ENCODE measurements around the gene GC.
"Not testable (repeated sequence)": the region's sequence is repeated elsewhere in the genome, so short reads cannot be mapped to it uniquely, and the experiment has no call there.

GC gene, protein sequence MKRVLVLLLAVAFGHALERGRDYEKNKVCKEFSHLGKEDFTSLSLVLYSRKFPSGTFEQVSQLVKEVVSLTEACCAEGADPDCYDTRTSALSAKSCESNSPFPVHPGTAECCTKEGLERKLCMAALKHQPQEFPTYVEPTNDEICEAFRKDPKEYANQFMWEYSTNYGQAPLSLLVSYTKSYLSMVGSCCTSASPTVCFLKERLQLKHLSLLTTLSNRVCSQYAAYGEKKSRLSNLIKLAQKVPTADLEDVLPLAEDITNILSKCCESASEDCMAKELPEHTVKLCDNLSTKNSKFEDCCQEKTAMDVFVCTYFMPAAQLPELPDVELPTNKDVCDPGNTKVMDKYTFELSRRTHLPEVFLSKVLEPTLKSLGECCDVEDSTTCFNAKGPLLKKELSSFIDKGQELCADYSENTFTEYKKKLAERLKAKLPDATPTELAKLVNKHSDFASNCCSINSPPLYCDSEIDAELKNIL

DNA sequence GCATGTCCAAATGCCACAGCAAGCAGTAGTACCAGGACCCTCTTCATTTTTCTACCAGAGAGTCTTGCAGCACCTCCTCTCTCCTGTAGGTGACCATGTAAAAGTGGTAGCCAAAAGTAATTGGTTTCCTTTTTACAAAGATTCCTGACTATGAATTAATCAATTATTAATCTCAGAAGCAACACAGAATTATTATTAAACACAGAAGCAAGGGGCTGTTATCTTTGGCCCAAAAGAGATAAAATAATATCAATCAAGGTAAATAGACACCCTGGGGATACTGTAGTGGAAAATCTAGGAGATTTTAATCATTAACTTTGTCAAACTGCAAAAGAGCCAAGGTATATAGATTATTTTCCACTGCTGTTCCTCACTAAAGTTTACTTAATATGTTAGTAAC lies at the start of gene GC:
GC (minus strand) TSS at position 108 of the 400 bp plus-strand sequence; CDS start at position 47, 61 bp downstream.
- Histone ChIP-seq H3K36me3 (ENCODE audit: insufficient read depth, low read length) (no peaks in the 10 kb centered on the region), H3K9me3 (ENCODE audit: control insufficient read depth, insufficient read depth, low read length) (no peaks in the 10 kb centered on the region), H3K9ac (ENCODE audit: low read depth, low read length) (no peak within 1 kb of the TSS), H3K4me1 (ENCODE audit: insufficient read depth, low read length) (peaks cover 4% of the 10 kb centered on the region; the same call in 1 of the 2 replicates)

DNA sequence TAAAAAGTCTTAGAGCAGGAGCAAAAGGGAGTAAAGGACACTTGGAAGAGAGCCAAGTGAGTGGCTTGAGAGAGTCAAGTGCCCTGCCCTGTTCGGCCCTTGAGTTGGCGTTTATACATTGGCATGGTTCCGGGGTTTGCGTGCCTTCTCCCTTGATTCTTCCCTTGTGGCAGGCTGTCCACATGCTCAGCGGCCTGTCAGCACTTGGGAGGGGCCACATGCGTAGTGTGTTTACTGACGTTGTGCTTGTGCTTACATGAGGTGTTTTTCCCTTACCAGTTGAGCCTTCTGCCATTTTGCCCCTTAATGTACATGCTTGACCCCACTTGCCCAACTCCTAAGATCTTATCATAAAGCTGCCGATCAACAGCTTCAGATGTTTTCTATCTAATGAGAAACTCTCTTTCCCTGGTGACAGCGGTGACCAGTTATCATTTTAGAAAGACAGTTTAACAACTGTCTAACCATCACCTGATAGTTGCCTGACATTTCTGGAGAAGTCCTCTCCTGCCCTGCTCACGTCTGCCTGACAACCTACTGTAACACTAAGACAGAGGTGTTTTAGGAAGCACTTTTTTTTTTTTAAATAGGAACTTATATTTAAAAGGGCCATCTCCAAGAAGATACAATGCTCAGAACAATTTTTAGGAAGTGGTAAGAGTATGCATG lies 49.5 kb upstream of the GC start:
- H3K9me3 ChIP-seq (ENCODE audit: control insufficient read depth, insufficient read depth, low read length) = no peaks in the 10 kb centered on the region
- H3K36me3 ChIP-seq (ENCODE audit: insufficient read depth, low read length) = no peaks in the 10 kb centered on the region
- peaks cover 33% of the 10 kb centered on the region; the same call in 1 of the 2 replicates for H3K4me1 ChIP-seq (ENCODE audit: insufficient read depth, low read length)
- H3K9ac ChIP-seq (ENCODE audit: low read depth, low read length) = no peak overlapping the region

DNA sequence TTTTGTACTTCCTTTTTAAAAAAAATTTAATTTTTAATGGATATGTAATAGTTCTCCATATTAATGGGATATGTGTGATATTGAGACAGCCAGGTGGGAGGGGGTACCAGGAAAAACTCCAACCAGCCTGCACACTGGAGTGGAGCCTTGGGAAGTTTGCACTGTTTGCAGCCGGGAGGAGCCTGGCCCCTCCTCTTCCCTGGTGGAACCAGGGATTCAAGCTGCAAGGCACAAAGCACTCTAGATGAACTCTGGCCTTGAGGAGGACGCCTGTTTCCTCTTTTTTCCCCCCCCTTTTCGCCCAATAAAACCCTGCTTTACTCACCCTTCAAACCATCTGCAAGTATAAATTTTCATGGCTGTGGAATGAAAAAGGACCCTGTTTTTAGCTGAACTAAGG lies 48.2 kb upstream of the GC start:
- H3K4me1 ChIP-seq (ENCODE audit: insufficient read depth, low read length) = peaks cover 40% of the 10 kb centered on the region; the same call in 1 of the 2 replicates
- H3K9ac ChIP-seq (ENCODE audit: low read depth, low read length) = no peak overlapping the region
- no peaks in the 10 kb centered on the region for H3K36me3 ChIP-seq (ENCODE audit: insufficient read depth, low read length)
- H3K9me3 ChIP-seq (ENCODE audit: control insufficient read depth, insufficient read depth, low read length) = no peaks in the 10 kb centered on the region

DNA sequence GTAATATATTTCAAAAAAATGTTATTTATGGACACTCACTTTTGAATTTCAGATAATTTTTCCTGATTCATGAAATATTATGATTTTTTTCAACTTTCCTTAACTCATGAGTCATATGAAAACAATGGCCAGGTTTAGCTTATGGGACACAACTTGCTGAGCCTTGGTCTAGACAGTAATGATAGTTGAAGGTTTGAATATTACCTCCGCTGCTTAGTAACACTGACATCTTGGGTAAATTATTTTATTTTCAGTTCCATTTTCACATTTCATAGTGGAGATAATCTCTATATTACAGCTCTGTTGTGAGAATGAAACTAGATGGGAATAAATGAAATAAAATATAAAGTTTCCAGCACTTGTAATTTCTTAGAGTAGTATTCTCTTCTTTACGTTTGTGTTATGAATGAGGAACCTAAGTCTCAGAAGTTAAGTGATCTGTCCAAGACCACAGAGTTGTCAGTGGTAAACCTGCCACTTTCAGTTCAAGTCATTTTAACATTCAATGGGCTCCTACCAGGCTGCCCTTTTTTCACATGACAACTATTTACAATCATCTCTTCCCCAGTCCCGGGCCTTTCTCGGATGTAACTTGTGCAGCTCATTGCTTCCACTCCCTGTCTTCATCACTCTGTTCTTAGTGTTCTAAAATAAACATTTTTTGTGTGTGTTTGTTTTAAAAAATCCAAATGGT lies 46.8 kb upstream of the GC start:
- no peak overlapping the region for H3K9ac ChIP-seq (ENCODE audit: low read depth, low read length)
- no peaks in the 10 kb centered on the region for H3K9me3 ChIP-seq (ENCODE audit: control insufficient read depth, insufficient read depth, low read length)
- no peaks in the 10 kb centered on the region for H3K36me3 ChIP-seq (ENCODE audit: insufficient read depth, low read length)
- H3K4me1 ChIP-seq (ENCODE audit: insufficient read depth, low read length) = peaks cover 45% of the 10 kb centered on the region; the same call in 1 of the 2 replicates

DNA sequence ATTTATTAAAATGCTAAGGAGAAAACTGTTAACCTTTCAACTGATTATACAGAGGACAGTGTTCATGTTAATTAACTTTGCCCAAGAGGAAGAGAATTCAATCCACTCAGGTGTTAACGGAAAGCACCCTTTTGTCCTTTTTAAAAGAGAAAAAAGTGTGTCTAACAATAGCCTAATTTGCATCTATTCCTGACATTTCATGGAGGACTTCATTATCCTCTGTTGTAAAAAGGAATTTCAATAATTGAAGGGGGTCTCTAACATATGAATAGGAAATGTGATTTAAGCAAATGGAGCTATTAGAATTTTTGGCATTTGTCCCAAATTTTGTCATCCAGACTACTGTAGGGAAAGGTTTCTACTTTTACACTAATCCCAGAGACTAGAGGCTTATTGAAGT lies 44.6 kb upstream of the GC start:
- Histone ChIP-seq H3K36me3 (ENCODE audit: insufficient read depth, low read length) (no peaks in the 10 kb centered on the region), H3K9ac (ENCODE audit: low read depth, low read length) (no peak overlapping the region), H3K9me3 (ENCODE audit: control insufficient read depth, insufficient read depth, low read length) (no peaks in the 10 kb centered on the region), H3K4me1 (ENCODE audit: insufficient read depth, low read length) (peaks cover 45% of the 10 kb centered on the region; the same call in 1 of the 2 replicates)

DNA sequence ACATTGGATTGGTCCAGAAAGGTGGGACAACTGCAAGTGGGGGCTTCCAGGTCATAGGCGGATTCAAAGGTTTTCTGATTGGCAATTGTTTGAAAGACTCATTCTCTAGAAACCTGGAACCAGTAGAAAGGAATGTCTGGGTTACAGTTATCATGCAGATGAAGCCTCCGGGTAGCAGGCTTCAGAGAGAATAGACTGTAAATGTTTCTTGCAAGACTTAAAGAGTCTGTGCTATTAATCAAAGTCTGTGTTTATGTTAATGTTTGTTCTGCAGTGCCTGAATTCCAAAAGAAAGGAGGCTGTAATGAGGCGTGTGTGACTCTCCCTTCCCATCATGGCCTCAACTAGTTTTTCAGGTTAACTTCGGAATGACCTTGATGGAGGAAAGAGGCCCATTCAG lies 43.9 kb upstream of the GC start:
- Histone ChIP-seq H3K36me3 (ENCODE audit: insufficient read depth, low read length) (no peaks in the 10 kb centered on the region), H3K4me1 (ENCODE audit: insufficient read depth, low read length) (peaks cover 45% of the 10 kb centered on the region; the same call in 1 of the 2 replicates), H3K9me3 (ENCODE audit: control insufficient read depth, insufficient read depth, low read length) (no peaks in the 10 kb centered on the region), H3K9ac (ENCODE audit: low read depth, low read length) (no peak overlapping the region)

DNA sequence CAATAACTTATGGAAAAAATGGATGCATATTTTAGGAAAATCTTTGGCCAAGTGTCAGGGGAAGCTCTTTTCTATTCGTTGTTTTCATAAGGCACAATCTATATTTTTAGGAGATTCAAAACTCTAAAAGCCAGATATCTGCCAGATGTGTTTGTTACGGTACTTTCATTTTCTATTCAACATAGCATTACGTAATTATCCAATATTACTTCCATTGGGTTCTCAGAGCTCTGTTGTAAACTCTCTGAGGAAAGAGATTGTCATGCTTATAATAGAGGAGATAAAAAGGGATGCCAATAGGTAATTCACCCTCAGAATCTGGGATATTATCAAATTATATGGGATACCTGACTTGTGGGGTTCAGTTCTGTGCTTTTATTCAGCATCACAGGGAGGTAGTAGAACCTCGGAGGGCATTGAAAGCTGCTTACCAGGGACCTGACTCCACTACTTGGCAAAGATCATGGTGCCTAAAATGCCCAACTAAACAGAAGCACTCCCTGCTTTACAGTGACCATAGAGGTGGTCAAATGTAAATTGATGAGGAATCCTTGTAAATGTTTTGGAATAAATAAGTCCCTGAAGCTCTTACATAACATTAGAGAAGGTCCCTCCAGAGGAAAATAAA lies 32.9 kb upstream of the GC start:
- peaks cover 9% of the 10 kb centered on the region; the same call in 1 of the 2 replicates for H3K4me1 ChIP-seq (ENCODE audit: insufficient read depth, low read length)
- H3K9ac ChIP-seq (ENCODE audit: low read depth, low read length) = no peak overlapping the region
- H3K36me3 ChIP-seq (ENCODE audit: insufficient read depth, low read length) = no peaks in the 10 kb centered on the region
- peaks cover 5% of the 10 kb centered on the region; the same call in 1 of the 2 replicates for H3K9me3 ChIP-seq (ENCODE audit: control insufficient read depth, insufficient read depth, low read length)

DNA sequence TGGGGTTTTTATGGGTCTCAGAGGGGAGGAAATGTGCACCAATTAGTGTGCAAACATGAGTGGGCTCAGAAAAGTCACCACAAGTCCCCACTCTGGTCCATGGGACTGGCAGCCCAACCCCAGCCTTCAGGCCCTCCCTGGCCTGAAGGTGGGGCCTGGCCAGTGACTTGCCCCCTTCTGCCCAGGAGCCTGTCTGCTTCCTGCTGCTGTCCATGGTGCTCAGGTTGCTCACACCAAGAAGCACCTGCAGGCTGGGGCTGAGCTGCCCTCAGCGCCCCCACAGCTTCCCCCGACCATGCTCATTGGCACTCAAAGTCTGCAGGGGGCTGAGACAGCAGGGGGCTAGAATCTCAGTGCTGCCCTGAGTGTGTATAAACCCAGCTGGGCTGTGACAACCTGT lies 30.6 kb upstream of the GC start:
- Histone ChIP-seq H3K36me3 (ENCODE audit: insufficient read depth, low read length) (no peaks in the 10 kb centered on the region), H3K9ac (ENCODE audit: low read depth, low read length) (no peak overlapping the region), H3K9me3 (ENCODE audit: control insufficient read depth, insufficient read depth, low read length) (peaks cover 2% of the 10 kb centered on the region; the same call in 1 of the 2 replicates), H3K4me1 (ENCODE audit: insufficient read depth, low read length) (peaks cover 3% of the 10 kb centered on the region; the same call in 1 of the 2 replicates)

DNA sequence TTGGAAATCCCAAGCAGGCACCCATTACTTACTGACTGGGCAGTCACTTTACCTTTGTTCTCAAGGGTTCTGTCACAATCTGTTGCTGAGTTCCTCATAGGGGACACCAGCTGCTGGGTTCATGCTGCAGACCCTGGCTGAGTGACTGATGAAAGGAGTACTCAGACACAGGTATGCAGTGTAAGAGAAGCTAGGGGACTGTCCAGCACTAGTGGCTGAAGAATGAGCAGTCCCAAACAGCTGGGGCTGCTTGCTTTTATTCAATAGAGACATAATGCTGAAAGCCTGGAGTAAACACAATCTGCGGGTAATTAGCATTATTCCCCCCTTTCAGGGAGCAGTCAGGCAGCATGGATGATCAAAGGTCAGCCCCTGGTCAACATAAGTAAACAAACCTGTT lies 25.9 kb upstream of the GC start:
- not testable (repeated sequence) for H3K9me3 ChIP-seq (ENCODE audit: control insufficient read depth, insufficient read depth, low read length); H3K9ac ChIP-seq (ENCODE audit: low read depth, low read length); H3K36me3 ChIP-seq (ENCODE audit: insufficient read depth, low read length); H3K4me1 ChIP-seq (ENCODE audit: insufficient read depth, low read length)

DNA sequence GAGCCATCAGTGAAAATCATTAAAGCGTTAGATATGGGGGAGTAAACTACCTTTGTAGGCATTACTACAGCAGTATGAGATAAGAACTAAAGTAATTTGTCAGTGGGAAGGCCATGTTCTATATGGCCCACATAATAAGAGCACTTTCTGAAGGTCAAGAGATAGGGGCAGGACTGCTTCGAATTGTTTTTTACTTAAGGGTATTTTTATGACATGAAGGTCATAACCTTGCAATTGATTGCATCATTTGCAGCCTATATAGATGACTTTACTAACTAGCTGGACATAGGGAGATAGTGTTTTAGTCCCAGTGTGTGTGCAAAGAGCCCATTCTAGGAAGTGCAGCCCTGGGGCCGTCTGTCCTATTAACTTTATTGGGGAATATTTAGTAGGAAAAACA lies 23.6 kb upstream of the GC start:
- H3K9me3 ChIP-seq (ENCODE audit: control insufficient read depth, insufficient read depth, low read length) = peaks cover 3% of the 10 kb centered on the region; the same call in 1 of the 2 replicates
- no peak overlapping the region for H3K9ac ChIP-seq (ENCODE audit: low read depth, low read length)
- no peaks in the 10 kb centered on the region for H3K4me1 ChIP-seq (ENCODE audit: insufficient read depth, low read length)
- no peaks in the 10 kb centered on the region for H3K36me3 ChIP-seq (ENCODE audit: insufficient read depth, low read length)

DNA sequence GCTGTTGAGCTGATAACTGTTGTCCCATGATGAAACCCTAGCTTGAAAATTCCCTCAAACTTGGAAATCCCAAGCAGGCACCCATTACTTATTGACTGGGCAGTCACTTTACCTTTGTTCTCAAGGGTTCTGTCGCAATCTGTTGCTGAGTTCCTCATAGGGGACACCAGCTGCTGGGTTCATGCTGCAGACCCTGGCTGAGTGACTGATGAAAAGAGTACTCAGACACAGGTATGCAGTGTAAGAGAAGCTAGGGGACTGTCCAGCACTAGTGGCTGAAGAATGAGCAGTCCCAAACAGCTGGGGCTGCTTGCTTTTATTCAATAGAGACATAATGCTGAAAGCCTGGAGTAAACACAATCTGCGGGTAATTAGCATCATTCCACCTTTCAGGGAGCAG lies 21.4 kb upstream of the GC start:
- H3K9ac ChIP-seq (ENCODE audit: low read depth, low read length); H3K36me3 ChIP-seq (ENCODE audit: insufficient read depth, low read length); H3K4me1 ChIP-seq (ENCODE audit: insufficient read depth, low read length); H3K9me3 ChIP-seq (ENCODE audit: control insufficient read depth, insufficient read depth, low read length): not testable (repeated sequence)

DNA sequence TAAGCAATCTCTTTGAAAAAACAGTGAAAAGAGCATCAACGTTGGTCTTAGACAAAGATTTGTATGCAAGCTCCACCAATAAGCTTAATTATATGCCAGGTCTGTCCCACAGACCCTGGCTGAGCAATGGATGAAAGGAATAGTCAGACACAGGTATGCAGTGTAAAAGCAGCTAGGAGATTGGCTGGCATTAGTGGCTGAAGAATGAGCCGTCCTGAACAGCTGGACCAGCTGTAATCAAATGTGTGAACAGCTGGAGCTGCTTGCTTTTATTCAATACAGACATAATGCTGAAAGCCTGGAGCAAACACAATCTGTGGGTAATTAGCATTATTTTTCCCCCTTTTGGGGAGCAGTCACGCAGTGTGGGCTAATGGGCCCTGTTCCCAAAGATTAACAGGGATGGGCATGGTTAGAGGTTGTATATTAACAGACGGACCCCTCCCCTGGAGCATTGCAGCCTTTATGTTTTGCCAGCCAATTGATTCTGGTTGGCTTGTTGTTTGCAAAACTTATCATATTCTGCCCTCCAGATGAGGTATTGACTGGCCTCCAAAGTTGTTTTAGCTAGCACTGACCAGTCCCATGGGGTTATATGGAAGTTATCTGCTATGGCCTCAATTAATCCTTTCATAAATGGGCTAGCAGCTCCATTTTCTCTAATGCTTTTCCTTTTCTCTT lies 20.3 kb upstream of the GC start:
- not testable (repeated sequence) for H3K9me3 ChIP-seq (ENCODE audit: control insufficient read depth, insufficient read depth, low read length); H3K4me1 ChIP-seq (ENCODE audit: insufficient read depth, low read length); H3K9ac ChIP-seq (ENCODE audit: low read depth, low read length); H3K36me3 ChIP-seq (ENCODE audit: insufficient read depth, low read length)

DNA sequence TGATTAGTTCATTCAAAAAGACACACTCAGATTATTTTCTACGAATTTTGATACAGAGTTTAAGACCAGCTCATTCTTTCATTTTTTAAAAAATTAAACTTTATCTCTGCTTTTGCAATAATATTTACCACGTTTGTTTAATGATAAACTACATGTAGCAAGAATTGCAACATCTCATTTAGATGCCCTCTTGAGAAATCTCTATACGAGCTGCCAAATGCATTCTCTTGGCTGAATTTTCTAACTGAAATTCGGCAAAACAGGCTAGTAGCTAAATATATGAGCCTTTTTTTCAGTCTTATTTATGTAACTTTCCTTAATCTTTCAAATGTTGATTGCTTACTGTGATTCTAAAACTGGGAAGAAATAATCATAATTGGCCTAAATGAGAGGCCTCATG lies 2.1 kb upstream of the GC start:
- H3K9ac ChIP-seq (ENCODE audit: low read depth, low read length) = no peak overlapping the region
- H3K4me1 ChIP-seq (ENCODE audit: insufficient read depth, low read length) = peaks cover 4% of the 10 kb centered on the region; the same call in 1 of the 2 replicates
- H3K9me3 ChIP-seq (ENCODE audit: control insufficient read depth, insufficient read depth, low read length) = no peaks in the 10 kb centered on the region
- H3K36me3 ChIP-seq (ENCODE audit: insufficient read depth, low read length) = no peaks in the 10 kb centered on the region

Measured in ES-I3 (cell line).